HG03378 (cell line): ENCODE data around the gene TTF2.
"Not testable (repeated sequence)": the region's sequence is repeated elsewhere in the genome, so short reads cannot be mapped to it uniquely, and the experiment has no call there.

Source experiments
- ATAC-seq: cut with Tn5 transposase; IDR thresholded peaks from one replicate; pipeline ENCODE4 v1.9.1; 2021; ENCODE audit warnings: mild to moderate bottlenecking, moderate library complexity; ENCODE audit not compliant: unreplicated experiment

TTF2 gene

GRCh38 chr1:117119144-117119543, 59.0 kb downstream of the TTF2 start:
- not testable (repeated sequence) for ATAC-seq

- ATAC-seq = no peak
Measured at GRCh38 chr1:117120774-117121588, 60.9 kb downstream of the TTF2 start.

- ATAC-seq = peak; percentile 84
Measured at GRCh38 chr1:117121589-117122329, 61.6 kb downstream of the TTF2 start, which contains the start of gene TRIM45. TSS of gene TRIM45 (minus strand) at chr1:117121749. CDS start at chr1:117121201, 548 bp downstream.

GRCh38 chr1:117122330-117123025, 62.4 kb downstream of the TTF2 start:
- no peak for ATAC-seq

GRCh38 chr1:117123274-117123673, 63.1 kb downstream of the TTF2 start:
- no peak for ATAC-seq

- no peak for ATAC-seq
Measured at GRCh38 chr1:117124661-117125060, 64.5 kb downstream of the TTF2 start.

GRCh38 chr1:117127795-117128194, 67.7 kb downstream of the TTF2 start:
- no peak for ATAC-seq

GRCh38 chr1:117128323-117129079, 68.4 kb downstream of the TTF2 start:
- no peak for ATAC-seq

GRCh38 chr1:117130526-117130925, 70.4 kb downstream of the TTF2 start:
- no peak for ATAC-seq

GRCh38 chr1:117135329-117135728, 75.2 kb downstream of the TTF2 start:
- ATAC-seq = no peak

GRCh38 chr1:117136749-117137148, 76.6 kb downstream of the TTF2 start:
- no peak for ATAC-seq

GRCh38 chr1:117137281-117137855, 77.2 kb downstream of the TTF2 start:
- no peak for ATAC-seq

- no peak for ATAC-seq
Measured at GRCh38 chr1:117138106-117138505, 78.0 kb downstream of the TTF2 start.

GRCh38 chr1:117138561-117138960, 78.4 kb downstream of the TTF2 start:
- no peak for ATAC-seq

- no peak for ATAC-seq
Measured at GRCh38 chr1:117142200-117142599, 82.1 kb downstream of the TTF2 start.

- no peak for ATAC-seq
Measured at GRCh38 chr1:117143172-117143571, 83.0 kb downstream of the TTF2 start.

- no peak for ATAC-seq
Measured at GRCh38 chr1:117143871-117144270, 83.7 kb downstream of the TTF2 start.

GRCh38 chr1:117146072-117146471, 85.9 kb downstream of the TTF2 start:
- no peak for ATAC-seq

- no peak for ATAC-seq
Measured at GRCh38 chr1:117146575-117147340, 86.6 kb downstream of the TTF2 start.
